Measurements from ENCODE around the gene MAD1L1.
"Not testable (repeated sequence)": the region's sequence is repeated elsewhere in the genome, so short reads cannot be mapped to it uniquely, and the experiment has no call there.

MAD1L1 gene

GRCh38 chr7:1999278-1999984 is 233.3 kb downstream of the MAD1L1 start:
- no peaks in the 10 kb centered on the region for H3K9me3 ChIP-seq (ENCODE audit: insufficient read depth, low read depth, low read length)
- no peak overlapping the region for H3K9ac ChIP-seq (ENCODE audit: low read depth, low read length)
- H3K27me3 ChIP-seq (ENCODE audit: insufficient read depth, low read length), result no peaks in the 10 kb centered on the region
- H3K4me3 ChIP-seq (ENCODE audit: low read length), result no peak overlapping the region
- no peaks in the 10 kb centered on the region for H3K4me1 ChIP-seq (ENCODE audit: insufficient read depth, low read length)
- no peaks in the 10 kb centered on the region for H3K36me3 ChIP-seq (ENCODE audit: insufficient read depth, low read depth, low read length)
- H3K27ac ChIP-seq (ENCODE audit: low read length), result no peak overlapping the region

GRCh38 chr7:1998146-1998545 is 234.6 kb downstream of the MAD1L1 start:
- Histone ChIP-seq H3K36me3 (ENCODE audit: insufficient read depth, low read depth, low read length) (no peaks in the 10 kb centered on the region), H3K4me3 (ENCODE audit: low read length) (no peak overlapping the region), H3K27ac (ENCODE audit: low read length) (no peak overlapping the region), H3K9ac (ENCODE audit: low read depth, low read length) (no peak overlapping the region), H3K9me3 (ENCODE audit: insufficient read depth, low read depth, low read length) (no peaks in the 10 kb centered on the region), H3K27me3 (ENCODE audit: insufficient read depth, low read length) (no peaks in the 10 kb centered on the region), H3K4me1 (ENCODE audit: insufficient read depth, low read length) (no peaks in the 10 kb centered on the region)

GRCh38 chr7:1997537-1998076 is 235.1 kb downstream of the MAD1L1 start:
- H3K9me3 ChIP-seq (ENCODE audit: insufficient read depth, low read depth, low read length), result no peaks in the 10 kb centered on the region
- no peak overlapping the region for H3K4me3 ChIP-seq (ENCODE audit: low read length)
- H3K9ac ChIP-seq (ENCODE audit: low read depth, low read length), result no peak overlapping the region
- no peaks in the 10 kb centered on the region for H3K4me1 ChIP-seq (ENCODE audit: insufficient read depth, low read length)
- H3K27ac ChIP-seq (ENCODE audit: low read length), result no peak overlapping the region
- H3K36me3 ChIP-seq (ENCODE audit: insufficient read depth, low read depth, low read length), result no peaks in the 10 kb centered on the region
- H3K27me3 ChIP-seq (ENCODE audit: insufficient read depth, low read length), result no peaks in the 10 kb centered on the region

GRCh38 chr7:1996816-1997215 is 235.9 kb downstream of the MAD1L1 start:
- Histone ChIP-seq H3K4me3 (ENCODE audit: low read length) (no peak overlapping the region), H3K36me3 (ENCODE audit: insufficient read depth, low read depth, low read length) (no peaks in the 10 kb centered on the region), H3K27me3 (ENCODE audit: insufficient read depth, low read length) (no peaks in the 10 kb centered on the region), H3K9me3 (ENCODE audit: insufficient read depth, low read depth, low read length) (no peaks in the 10 kb centered on the region), H3K4me1 (ENCODE audit: insufficient read depth, low read length) (no peaks in the 10 kb centered on the region), H3K9ac (ENCODE audit: low read depth, low read length) (no peak overlapping the region), H3K27ac (ENCODE audit: low read length) (no peak overlapping the region)

- H3K27me3 ChIP-seq (ENCODE audit: insufficient read depth, low read length); H3K9me3 ChIP-seq (ENCODE audit: insufficient read depth, low read depth, low read length); H3K4me3 ChIP-seq (ENCODE audit: low read length); H3K27ac ChIP-seq (ENCODE audit: low read length); H3K9ac ChIP-seq (ENCODE audit: low read depth, low read length); H3K4me1 ChIP-seq (ENCODE audit: insufficient read depth, low read length); H3K36me3 ChIP-seq (ENCODE audit: insufficient read depth, low read depth, low read length): not testable (repeated sequence)
Observed at GRCh38 chr7:1995911-1996420, 236.8 kb downstream of the MAD1L1 start.

- Histone ChIP-seq H3K9me3 (ENCODE audit: insufficient read depth, low read depth, low read length) (no peaks in the 10 kb centered on the region), H3K27ac (ENCODE audit: low read length) (no peak overlapping the region), H3K4me1 (ENCODE audit: insufficient read depth, low read length) (no peaks in the 10 kb centered on the region), H3K27me3 (ENCODE audit: insufficient read depth, low read length) (no peaks in the 10 kb centered on the region), H3K9ac (ENCODE audit: low read depth, low read length) (no peak overlapping the region), H3K36me3 (ENCODE audit: insufficient read depth, low read depth, low read length) (no peaks in the 10 kb centered on the region), H3K4me3 (ENCODE audit: low read length) (no peak overlapping the region)
Observed at GRCh38 chr7:1995426-1995825, 237.3 kb downstream of the MAD1L1 start.

- Histone ChIP-seq H3K36me3 (ENCODE audit: insufficient read depth, low read depth, low read length) (no peaks in the 10 kb centered on the region), H3K27ac (ENCODE audit: low read length) (no peak overlapping the region), H3K4me1 (ENCODE audit: insufficient read depth, low read length) (no peaks in the 10 kb centered on the region), H3K9ac (ENCODE audit: low read depth, low read length) (no peak overlapping the region), H3K9me3 (ENCODE audit: insufficient read depth, low read depth, low read length) (no peaks in the 10 kb centered on the region), H3K27me3 (ENCODE audit: insufficient read depth, low read length) (no peaks in the 10 kb centered on the region), H3K4me3 (ENCODE audit: low read length) (no peak overlapping the region)
Observed at GRCh38 chr7:1994931-1995330, 237.8 kb downstream of the MAD1L1 start.

- no peak overlapping the region for H3K27ac ChIP-seq (ENCODE audit: low read length)
- H3K36me3 ChIP-seq (ENCODE audit: insufficient read depth, low read depth, low read length), result no peaks in the 10 kb centered on the region
- H3K4me3 ChIP-seq (ENCODE audit: low read length), result no peak overlapping the region
- H3K9me3 ChIP-seq (ENCODE audit: insufficient read depth, low read depth, low read length), result no peaks in the 10 kb centered on the region
- no peak overlapping the region for H3K9ac ChIP-seq (ENCODE audit: low read depth, low read length)
- no peaks in the 10 kb centered on the region for H3K4me1 ChIP-seq (ENCODE audit: insufficient read depth, low read length)
- no peaks in the 10 kb centered on the region for H3K27me3 ChIP-seq (ENCODE audit: insufficient read depth, low read length)
Observed at GRCh38 chr7:1993776-1994740, 238.7 kb downstream of the MAD1L1 start.

- no peaks in the 10 kb centered on the region for H3K4me1 ChIP-seq (ENCODE audit: insufficient read depth, low read length)
- no peaks in the 10 kb centered on the region for H3K27me3 ChIP-seq (ENCODE audit: insufficient read depth, low read length)
- no peak overlapping the region for H3K9ac ChIP-seq (ENCODE audit: low read depth, low read length)
- no peak overlapping the region for H3K4me3 ChIP-seq (ENCODE audit: low read length)
- H3K9me3 ChIP-seq (ENCODE audit: insufficient read depth, low read depth, low read length), result no peaks in the 10 kb centered on the region
- H3K36me3 ChIP-seq (ENCODE audit: insufficient read depth, low read depth, low read length), result no peaks in the 10 kb centered on the region
- H3K27ac ChIP-seq (ENCODE audit: low read length), result no peak overlapping the region
Observed at GRCh38 chr7:1993031-1993695, 239.6 kb downstream of the MAD1L1 start.

GRCh38 chr7:1992554-1992953 is 240.2 kb downstream of the MAD1L1 start:
- no peak overlapping the region for H3K9ac ChIP-seq (ENCODE audit: low read depth, low read length)
- H3K9me3 ChIP-seq (ENCODE audit: insufficient read depth, low read depth, low read length), result no peaks in the 10 kb centered on the region
- no peaks in the 10 kb centered on the region for H3K4me1 ChIP-seq (ENCODE audit: insufficient read depth, low read length)
- H3K36me3 ChIP-seq (ENCODE audit: insufficient read depth, low read depth, low read length), result no peaks in the 10 kb centered on the region
- H3K27me3 ChIP-seq (ENCODE audit: insufficient read depth, low read length), result no peaks in the 10 kb centered on the region
- H3K4me3 ChIP-seq (ENCODE audit: low read length), result no peak overlapping the region
- H3K27ac ChIP-seq (ENCODE audit: low read length), result no peak overlapping the region

- H3K27ac ChIP-seq (ENCODE audit: low read length), result no peak overlapping the region
Observed at GRCh38 chr7:1990001-1990670, 242.6 kb downstream of the MAD1L1 start.

More at GRCh38 chr7:1990001-1990670, 242.6 kb downstream of the MAD1L1 start:
- H3K4me3 ChIP-seq (ENCODE audit: low read length), result no peak overlapping the region
- H3K27me3 ChIP-seq (ENCODE audit: insufficient read depth, low read length), result no peaks in the 10 kb centered on the region
- no peaks in the 10 kb centered on the region for H3K4me1 ChIP-seq (ENCODE audit: insufficient read depth, low read length)
- no peak overlapping the region for H3K9ac ChIP-seq (ENCODE audit: low read depth, low read length)
- no peaks in the 10 kb centered on the region for H3K36me3 ChIP-seq (ENCODE audit: insufficient read depth, low read depth, low read length)
- no peaks in the 10 kb centered on the region for H3K9me3 ChIP-seq (ENCODE audit: insufficient read depth, low read depth, low read length)
